OCI-LY1 (cell line): ENCODE data around the gene CCDC9B.

Experiments
- H2AFZ ChIP-seq: fragments of 200-600 bp; sonication (generic), shearing (Covaris generic); 2 replicates; pipeline ENCODE4 v1.6.0; 2014; ENCODE audit warnings: antibody characterized with exemption, mild to moderate bottlenecking, low read length
- H3F3A ChIP-seq: fragments of 200-600 bp; sonication (generic), shearing (Covaris generic); 2 replicates; pipeline ENCODE4 v1.6.0; 2014; ENCODE audit warnings: mild to moderate bottlenecking, antibody characterized with exemption, low read length, moderate library complexity; ENCODE audit not compliant: insufficient read depth
- H3K27ac ChIP-seq: fragments of 200-600 bp; sonication (generic); 2 replicates; pipeline ENCODE4 v1.5.1; 2014; ENCODE audit warnings: low read length, mixed run types, mild to moderate bottlenecking, low read depth; ENCODE audit not compliant: poor library complexity, severe bottlenecking
- H3K27me3 ChIP-seq: fragments of 200-600 bp; sonication (generic); 2 replicates; pipeline ENCODE4 v1.6.0; 2014; ENCODE audit warnings: antibody characterized with exemption, mild to moderate bottlenecking, low read length, moderate library complexity; ENCODE audit not compliant: insufficient read depth
- H3K36me3 ChIP-seq: fragments of 200-600 bp; sonication (generic); 2 replicates; pipeline ENCODE4 v1.6.1; 2014; ENCODE audit warnings: mild to moderate bottlenecking, antibody characterized with exemption, low read length, moderate library complexity, mixed read lengths; ENCODE audit not compliant: insufficient read depth
- H3K4me1 ChIP-seq: fragments of 200-600 bp; sonication (generic); 2 replicates; pipeline ENCODE4 v1.5.1; 2014; ENCODE audit warnings: mild to moderate bottlenecking, low read length, moderate library complexity; ENCODE audit not compliant: insufficient read depth, severe bottlenecking
- H3K4me2 ChIP-seq: fragments of 200-600 bp; sonication (generic), shearing (Covaris generic); 2 replicates; pipeline ENCODE4 v1.6.1; 2014; ENCODE audit warnings: low read length
- H3K4me3 ChIP-seq: fragments of 200-600 bp; sonication (generic); 2 replicates; pipeline ENCODE4 v1.5.1; 2014; ENCODE audit warnings: low read length, low read depth, mild to moderate bottlenecking, mixed read lengths; ENCODE audit not compliant: poor library complexity, severe bottlenecking
- H3K79me2 ChIP-seq: fragments of 200-600 bp; shearing (Covaris generic); 2 replicates; pipeline ENCODE4 v1.6.1; 2016; ENCODE audit warnings: mixed run types, low read length, mixed read lengths; ENCODE audit not compliant: insufficient read depth
- H3K9ac ChIP-seq: fragments of 200-600 bp; sonication (generic), shearing (Covaris generic); 2 replicates; pipeline ENCODE4 v1.6.1; 2014; ENCODE audit warnings: mild to moderate bottlenecking, low read length, mixed read lengths
- H3K9me2 ChIP-seq: fragments of 200-600 bp; sonication (generic), shearing (Covaris generic); 2 replicates; pipeline ENCODE4 v1.6.1; 2014; ENCODE audit warnings: low read depth, mild to moderate bottlenecking, low read length, mixed read lengths
- H3K9me3 ChIP-seq: fragments of 200-600 bp; shearing (Covaris generic); 2 replicates; pipeline ENCODE4 v1.6.1; 2014; ENCODE audit warnings: low read length, mixed read lengths
- H4K20me1 ChIP-seq: fragments of 200-600 bp; sonication (generic), shearing (Covaris generic); 2 replicates; pipeline ENCODE4 v1.6.0; 2016; ENCODE audit warnings: mild to moderate bottlenecking, low read length; ENCODE audit not compliant: insufficient read depth
- CTCF ChIP-seq: fragments of 200-600 bp; sonication (generic), shearing (Covaris generic); IDR thresholded peaks from 2 replicates; pipeline ENCODE4 v1.5.1; 2017; ENCODE audit warnings: mild to moderate bottlenecking, antibody characterized with exemption, low read length, moderate library complexity, mixed read lengths
- EZH2 ChIP-seq: fragments of 200-600 bp; sonication (generic), shearing (Covaris generic); IDR thresholded peaks from 2 replicates; pipeline ENCODE4 v1.8.0; 2017; ENCODE audit warnings: borderline replicate concordance, mixed run types, mild to moderate bottlenecking, antibody characterized with exemption, low read length, moderate library complexity, mixed read lengths

The CCDC9B gene

GRCh38 chr15:40331637-40332036 is 9.1 kb downstream of the CCDC9B start:
- H3K27me3 ChIP-seq: no peaks in the 10 kb centered on the region
- H3K4me3 ChIP-seq: no peak overlapping the region
- TF ChIP-seq EZH2 (no peak), CTCF (no peak)
- no peaks in the 10 kb centered on the region for H3F3A ChIP-seq
- H3K4me2 ChIP-seq: no peak overlapping the region
- H3K4me1 ChIP-seq: peaks cover 10% of the 10 kb centered on the region
- H2AFZ ChIP-seq: no peak overlapping the region
- no peaks in the 10 kb centered on the region for H3K9me3 ChIP-seq
- no peak overlapping the region for H3K27ac ChIP-seq
- H4K20me1 ChIP-seq: no peaks in the 10 kb centered on the region
- no peak overlapping the region for H3K9ac ChIP-seq
- no peaks in the 10 kb centered on the region for H3K79me2 ChIP-seq
- H3K36me3 ChIP-seq: no peaks in the 10 kb centered on the region
- H3K9me2 ChIP-seq: no peaks in the 10 kb centered on the region

- Histone ChIP-seq H3K9ac (no peak overlapping the region), H3K27ac (no peak overlapping the region), H3K79me2 (no peaks in the 10 kb centered on the region), H3K9me2 (no peaks in the 10 kb centered on the region), H3K27me3 (no peaks in the 10 kb centered on the region), H3K4me3 (no peak overlapping the region), H3K4me2 (no peak overlapping the region), H3K4me1 (peaks cover 7% of the 10 kb centered on the region), H3K9me3 (no peaks in the 10 kb centered on the region), H2AFZ (no peak overlapping the region), H3K36me3 (no peaks in the 10 kb centered on the region), H3F3A (no peaks in the 10 kb centered on the region), H4K20me1 (no peaks in the 10 kb centered on the region)
- TF ChIP-seq CTCF (no peak), EZH2 (no peak)
Measured at GRCh38 chr15:40331026-40331425, 9.7 kb downstream of the CCDC9B start.

- Histone ChIP-seq H3K9me3 (no peaks in the 10 kb centered on the region), H3K27ac (no peak overlapping the region), H3K4me2 (no peak overlapping the region), H3K36me3 (no peaks in the 10 kb centered on the region), H3K4me3 (no peak overlapping the region), H4K20me1 (no peaks in the 10 kb centered on the region), H2AFZ (no peak overlapping the region), H3K27me3 (no peaks in the 10 kb centered on the region), H3K9me2 (no peaks in the 10 kb centered on the region), H3K79me2 (no peaks in the 10 kb centered on the region), H3K4me1 (peaks cover 7% of the 10 kb centered on the region), H3F3A (no peaks in the 10 kb centered on the region), H3K9ac (no peak overlapping the region)
- TF ChIP-seq CTCF (no peak), EZH2 (no peak)
Measured at GRCh38 chr15:40330368-40330836, 10.3 kb downstream of the CCDC9B start.
